Activated CD4-positive, alpha-beta T cell treated with anti-CD3 and anti-CD28 coated beads, Interleukin-10, Interleukin-2, amounts not matched to agents 100 ng/mL and 50 ng/mL, durations not matched to agents 16 hours and 8 hours (primary cell): ENCODE results near the gene LRP5.
"Not testable (repeated sequence)": the region's sequence is repeated elsewhere in the genome, so short reads cannot be mapped to it uniquely, and the experiment has no call there.

Source experiments
- DNase-seq: peaks from one replicate; pipeline ENCODE4 v3.0.0-alpha.2; 2020

The LRP5 gene

DNA sequence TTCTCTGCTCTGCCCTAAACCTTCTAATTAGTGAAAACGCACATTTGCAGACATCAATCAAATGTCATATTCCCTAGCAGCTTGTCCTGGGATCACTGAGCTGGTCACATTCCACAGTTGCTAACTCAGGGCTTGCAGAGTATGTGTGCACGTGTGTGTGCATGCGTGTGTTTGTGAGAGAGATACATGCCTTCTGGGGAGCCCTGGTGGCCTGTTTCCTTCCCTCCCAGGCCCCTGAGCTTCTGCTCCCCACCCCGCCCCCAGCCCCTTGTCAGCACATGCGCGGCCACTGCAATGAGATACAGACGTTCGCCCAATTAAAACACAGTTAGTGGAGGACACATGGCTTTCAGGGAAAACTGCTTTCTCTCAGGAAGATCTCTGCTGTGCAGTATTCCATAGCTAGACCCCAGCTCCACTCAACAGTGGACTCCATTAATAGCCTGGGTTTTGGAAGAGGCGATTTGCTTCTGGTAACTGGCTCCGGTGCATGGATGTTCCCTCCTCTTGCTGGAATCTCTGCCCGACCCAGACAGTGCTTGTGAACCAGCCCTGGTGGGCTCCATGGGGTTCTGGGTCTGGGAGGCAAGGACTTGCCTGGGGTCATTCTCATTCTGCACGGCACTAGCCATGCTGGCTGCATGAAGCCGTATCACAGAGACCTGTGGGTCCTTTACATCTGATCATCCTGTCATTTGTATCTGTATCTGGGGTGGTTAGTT lies 17.7 kb downstream of the LRP5 start:
- DNase-seq: no peak

DNA sequence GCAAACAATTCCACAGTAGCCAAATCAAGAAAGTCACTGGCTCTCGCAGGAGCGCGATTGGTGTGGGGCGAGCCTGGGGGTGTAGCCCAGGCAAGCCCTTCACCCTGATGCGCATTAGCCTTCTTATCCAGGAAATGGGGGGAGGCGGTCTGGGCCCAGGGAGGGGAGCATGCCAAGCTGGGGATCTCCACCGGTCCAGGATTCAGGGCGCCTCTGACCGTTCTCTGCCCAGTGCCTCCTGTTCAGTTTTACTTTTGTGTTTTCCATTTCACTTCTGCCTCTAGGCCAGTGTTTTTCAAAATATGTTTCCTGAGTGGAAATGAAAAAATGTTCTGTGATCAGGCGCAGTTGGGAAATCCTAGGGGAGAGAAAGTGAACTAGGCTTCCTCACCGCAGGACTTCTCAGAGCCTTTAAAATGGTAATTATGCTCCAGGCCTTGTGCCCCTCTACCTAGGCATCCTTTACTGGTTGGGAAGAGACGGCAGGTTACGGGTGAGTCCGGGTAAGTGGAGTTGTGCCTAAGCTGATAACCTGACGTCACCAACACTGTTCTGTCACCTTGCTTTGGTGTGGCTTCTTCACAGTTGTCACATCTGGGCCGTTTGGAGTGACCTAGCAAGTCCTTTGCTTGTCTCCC lies 18.4 kb downstream of the LRP5 start:
- DNase-seq: no peak

DNA sequence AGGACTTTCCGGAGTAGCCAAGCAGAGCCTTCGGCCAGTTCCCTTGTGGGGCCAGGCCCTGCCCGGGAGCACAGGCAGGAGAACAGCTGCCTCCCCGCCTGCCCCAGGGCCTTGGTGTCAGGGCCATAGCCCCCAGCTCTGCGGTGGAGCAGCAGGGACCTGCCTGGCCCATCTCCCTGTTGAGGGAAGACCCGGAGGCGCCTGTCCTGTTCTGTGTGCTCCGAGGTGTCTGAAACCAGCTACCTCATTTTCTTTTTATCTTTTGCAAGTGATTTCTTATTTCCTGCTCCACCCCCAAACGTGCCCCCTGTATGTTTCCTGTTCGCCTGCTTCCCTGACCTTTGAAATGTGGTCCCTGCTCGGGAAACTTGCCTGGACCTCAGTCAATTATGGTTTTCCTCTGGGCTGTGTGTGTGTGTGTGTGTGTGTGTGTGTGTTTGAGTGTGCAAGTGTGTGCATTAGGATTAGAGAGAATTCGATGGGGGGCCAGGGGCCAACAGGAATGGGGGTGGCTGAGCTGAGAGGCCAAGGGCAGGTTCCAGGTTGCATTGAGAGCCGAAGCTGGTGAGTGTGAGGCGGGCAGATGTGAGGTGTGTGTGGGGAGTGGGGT lies 19.1 kb downstream of the LRP5 start:
- no peak for DNase-seq

DNA sequence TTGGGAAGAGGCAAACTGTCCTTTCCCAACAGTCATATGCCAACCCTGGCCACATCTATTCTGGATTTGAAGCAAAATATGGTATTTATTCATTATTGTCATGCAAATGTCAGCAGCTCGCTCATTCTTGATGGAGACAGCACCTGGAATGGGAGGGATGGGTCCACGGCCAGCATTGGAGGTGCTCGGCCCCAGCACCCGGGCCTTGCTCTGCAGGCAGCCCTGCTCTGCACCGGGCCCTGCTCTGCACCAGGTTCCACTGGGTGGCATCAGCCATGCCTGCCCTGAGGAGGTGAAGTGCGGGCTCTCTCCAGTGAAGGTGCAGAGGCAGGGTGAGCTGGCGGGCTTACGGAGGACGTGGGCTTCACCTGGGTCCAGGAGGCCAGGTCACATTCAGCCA lies 19.8 kb downstream of the LRP5 start:
- no peak for DNase-seq

DNA sequence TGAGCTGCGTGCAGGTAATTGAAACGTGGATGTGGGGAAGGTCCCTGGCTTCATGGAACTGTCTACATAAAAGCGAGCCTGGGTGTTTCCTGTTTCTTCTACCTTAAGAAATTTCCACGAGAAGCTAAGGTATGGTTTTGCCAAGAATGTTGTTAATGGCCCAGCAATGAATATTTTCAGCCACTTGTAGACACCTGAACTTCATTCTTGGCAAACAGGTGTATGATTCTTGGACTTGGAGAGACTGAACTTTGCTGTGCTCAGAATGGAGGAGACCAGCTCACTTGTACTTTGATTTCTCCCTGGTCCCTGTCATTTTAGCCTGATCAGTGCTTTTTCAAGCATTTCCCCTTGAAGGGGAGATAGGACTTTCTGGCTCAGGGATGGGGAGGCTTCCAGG lies 20.8 kb downstream of the LRP5 start:
- DNase-seq: no peak

DNA sequence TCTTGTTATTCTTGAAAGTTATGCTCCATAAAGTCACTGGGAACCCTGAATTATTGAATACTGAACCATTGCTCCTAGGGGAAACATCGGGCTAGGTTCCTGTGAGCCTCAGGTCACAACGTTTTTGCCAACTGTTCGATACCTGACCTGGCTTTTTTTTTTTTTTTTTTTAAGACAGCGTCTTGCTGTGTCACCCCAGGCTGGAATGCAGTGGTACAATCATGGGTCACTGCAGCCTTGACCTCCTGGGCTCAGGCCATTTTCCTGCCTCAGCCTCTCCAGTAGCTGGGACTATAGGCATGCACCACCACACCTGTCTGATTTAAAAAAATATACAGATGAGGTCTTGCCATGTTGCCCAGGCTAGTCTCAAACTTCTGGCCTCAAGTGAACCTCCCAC lies 22.5 kb downstream of the LRP5 start:
- DNase-seq: no peak

DNA sequence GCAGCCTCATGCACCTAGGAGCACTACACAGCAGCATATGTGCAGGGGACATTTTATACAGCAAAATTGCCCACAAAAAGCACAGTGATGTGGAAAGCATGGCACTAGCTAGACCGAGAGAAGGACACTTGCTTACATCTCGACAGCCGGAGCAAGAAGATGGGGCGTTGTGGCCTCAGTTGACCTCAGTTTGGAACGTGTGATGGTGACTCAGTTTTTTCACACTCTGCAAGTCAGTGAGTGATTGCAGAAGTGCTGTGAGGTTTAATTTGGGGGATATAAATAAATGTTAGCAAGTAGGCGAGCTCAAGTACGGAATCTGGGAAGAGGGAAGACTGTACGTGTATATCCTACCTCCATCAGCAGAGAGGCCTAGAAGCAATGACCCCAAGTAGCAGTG lies 23.3 kb downstream of the LRP5 start:
- DNase-seq: peak; percentile 26

DNA sequence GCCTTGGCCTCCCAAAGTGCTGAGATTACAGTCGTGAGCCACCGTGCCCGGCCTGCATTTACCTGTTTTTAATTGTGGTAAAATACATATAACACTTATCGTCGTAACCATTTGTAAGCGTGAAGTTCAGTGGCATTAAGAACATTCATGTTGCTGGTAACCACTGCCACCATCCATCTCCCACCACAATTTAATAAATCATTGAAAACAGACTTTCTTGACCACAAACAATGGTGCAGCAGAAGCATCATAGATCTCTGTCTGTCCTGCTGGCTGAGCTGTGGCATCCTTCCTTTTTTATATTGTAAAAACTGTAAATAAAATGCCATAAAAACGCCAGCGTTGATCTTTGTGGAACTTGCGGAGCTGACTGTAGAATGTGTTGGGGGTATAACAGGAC lies 24.3 kb downstream of the LRP5 start:
- no peak for DNase-seq

DNA sequence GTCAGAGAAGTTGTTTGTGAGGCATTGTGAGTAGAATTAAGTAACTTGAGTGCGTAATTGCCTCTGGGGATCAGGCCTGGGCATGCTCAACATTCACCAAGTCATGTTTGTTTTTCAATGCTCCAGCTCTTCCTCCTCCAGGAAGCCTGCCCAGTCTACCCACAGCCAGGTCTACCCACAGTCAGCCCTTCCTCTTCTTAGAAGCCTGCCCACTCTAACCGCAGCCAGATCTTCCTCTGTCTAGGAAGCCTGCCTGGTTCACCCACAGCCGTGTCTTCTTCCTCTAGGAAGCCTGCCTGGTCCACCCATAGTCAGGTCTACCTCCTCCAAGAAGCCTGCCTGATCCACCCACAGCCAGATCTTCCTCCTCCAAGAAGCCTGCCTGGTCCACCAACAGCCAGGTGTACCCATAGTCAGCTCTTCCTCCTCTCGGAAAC lies 25.0 kb downstream of the LRP5 start:
- DNase-seq: peak; percentile 25

DNA sequence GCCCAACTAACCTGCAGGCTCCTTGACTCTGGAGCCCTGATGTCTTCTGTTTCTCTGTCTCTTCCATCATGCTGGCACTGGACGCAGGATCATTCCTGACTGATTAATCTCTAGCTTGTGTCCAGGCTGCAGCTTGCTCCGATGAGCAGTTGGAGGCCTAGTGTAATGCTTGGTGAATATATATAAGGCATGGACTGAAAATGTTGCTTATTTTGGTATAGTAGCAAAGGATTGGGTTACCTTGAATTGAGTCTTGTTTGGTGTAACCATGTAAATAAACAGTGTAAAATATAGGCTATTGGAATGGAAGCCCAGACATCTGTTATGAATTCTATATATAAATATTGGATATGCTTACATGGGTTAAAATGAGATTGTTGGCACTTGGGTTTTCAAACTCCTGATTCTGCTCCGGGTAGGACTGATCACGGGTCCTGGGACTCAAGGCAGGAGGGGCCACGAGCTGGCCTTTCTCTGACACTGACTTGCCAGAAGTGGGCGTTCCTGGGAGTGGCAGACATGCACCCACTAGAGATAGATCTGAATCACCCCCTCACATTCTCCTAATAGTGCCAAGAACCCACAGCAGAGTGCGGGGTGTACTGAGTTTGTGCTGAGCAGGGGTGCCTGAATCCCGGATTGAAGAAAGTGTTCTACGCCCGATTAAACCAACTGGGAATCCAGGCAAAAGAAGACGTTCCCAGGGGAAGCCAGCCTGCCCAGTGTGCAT lies 25.8 kb downstream of the LRP5 start:
- no peak for DNase-seq

DNA sequence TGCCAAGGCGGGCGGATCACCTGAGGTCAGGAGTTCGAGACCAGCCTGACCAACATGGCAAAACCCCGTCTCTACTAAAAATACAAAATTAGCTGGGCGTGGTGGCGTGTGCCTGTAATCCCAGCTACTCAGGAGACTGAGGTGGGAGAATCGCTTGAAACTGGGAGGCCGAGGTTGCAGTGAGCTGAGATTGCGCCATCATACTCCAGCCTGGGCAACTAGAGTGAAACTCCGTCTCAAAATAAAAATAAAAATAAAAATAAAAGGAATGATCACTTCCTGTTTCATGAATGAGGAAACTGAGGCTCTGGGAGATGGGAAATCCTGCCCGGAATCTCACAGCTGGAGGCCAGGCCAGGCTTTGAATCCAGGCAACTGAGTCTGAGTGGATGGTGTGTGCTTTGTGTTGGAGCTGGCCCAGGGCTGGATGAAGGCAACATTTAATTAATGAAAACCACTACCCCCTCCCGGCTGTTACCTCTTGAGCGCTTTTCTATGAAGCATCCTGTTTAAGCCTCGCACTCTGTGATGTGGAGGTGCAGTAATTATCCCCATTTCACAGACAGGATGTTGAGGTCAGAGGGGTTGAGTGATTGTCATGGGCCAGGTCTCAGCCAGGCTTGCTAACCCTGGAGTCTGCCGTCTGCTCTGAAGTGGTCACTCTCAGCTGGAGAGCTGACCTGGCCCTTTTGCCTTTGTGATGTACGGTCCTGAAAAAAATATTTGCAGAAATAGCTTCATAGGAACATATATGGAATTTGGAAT lies 27.8 kb downstream of the LRP5 start:
- DNase-seq: peak; percentile 59

DNA sequence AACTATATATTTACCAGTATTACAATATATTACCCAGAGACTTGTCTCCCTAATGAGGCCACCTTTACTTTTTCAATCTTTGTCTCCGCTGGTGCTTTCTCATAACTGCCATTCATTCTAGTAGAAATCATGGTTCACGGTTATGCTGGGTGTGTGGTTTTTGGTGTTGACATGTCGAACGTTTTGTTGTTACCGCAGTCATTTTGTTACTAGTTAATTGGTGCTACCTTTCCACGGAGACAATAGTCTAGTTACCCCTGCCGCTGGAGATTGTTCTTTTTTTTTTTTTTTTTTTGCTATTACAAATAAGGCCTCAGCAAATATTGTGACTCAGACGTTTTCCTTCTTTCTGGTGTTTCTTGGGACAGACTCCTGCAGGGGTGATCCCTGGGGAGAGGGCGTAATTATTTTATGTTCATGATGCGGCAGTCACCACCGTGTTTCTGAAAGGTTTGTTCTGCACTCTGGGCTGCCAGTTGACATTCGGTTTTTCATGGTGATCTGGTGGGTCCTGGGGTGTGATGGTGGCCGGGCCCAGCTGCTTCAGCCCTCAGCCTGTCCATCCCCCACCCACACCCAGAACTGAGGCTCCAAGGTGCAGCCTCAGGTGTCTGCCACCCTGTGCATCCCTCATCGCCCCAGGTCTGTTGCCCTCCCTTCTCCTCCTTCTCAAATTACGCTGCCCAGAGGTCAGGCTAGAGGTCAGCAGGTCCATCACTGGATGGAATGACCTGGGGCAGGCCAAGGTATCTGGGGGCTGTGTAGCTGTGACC lies 28.6 kb downstream of the LRP5 start:
- peak; percentile 76 for DNase-seq

DNA sequence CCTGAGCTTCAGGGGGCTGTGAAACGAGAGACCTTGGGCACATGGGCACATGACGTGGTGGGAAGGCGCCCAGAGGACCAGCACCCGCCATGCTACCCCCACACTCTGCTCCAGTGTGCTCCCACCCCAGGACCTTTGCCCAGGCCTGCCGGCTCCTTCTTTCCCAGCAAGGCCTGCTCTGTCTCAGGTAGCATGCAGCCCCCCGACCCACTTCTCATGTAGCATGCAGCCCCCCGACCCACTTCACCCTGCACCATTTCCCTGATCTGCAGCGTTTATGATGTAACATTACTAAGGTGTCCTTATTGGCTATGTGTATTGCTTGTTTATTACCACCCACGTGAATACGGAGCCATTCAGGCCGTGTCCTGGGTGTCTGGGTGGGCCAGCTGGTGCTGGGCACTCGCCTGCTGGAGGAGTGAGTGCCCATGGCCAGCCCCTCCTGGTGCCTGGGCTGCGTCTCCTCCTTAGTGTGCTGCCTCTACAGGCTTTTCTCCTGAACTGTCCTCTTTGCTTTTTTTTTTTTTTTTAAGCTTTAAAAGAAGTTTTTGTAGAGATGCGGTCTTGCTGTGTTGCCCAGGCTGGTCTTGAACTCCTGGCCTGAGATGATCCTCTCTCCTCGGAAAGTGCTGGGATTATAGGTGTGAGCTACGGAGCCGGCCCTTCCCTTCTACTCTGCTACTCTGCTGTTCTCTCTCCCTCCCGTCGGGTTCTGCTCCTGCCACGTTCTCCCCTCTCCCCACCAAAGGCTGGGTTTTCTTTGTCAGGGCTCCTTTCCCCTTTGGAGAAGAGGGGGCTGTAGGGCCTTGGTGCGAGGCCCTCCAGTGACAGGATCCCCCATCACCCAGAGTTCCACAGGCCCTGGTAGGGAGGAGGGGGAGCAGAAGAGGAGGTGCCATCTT lies 29.4 kb downstream of the LRP5 start:
- DNase-seq: no peak

DNA sequence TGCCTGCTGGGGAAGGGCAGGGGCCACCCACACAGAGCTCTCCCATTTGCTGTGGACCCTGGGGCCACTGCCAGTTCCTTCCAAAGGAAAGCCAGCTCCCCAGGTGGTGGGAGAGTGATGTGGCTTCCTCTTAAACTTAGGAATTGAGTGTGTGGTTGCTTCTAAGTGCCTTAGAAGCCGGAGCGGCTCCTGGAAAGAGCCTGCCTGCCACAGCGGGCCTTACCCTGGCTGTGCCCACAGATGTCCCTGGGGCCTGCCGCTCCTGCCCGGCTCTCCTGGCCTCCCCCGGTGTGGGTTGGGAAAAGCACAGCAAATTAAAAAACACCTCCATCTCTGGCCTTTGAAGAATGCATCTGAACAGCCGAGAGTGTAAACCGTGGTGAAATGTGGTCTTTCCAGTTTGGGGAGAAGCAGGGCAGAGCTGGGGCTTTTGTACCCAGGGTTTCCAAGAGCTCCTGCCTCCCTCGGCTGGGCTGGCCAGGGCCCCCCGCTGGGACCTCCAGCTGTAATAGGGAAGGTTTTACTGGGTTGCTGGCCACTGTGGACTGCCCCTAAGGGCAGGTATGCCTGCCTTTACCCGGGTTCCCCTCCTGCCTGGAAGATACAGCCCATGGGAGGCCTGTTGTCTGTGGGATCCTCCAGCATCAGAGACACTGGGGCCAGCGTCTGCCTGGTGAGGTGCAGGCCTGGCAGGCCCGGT lies 30.2 kb downstream of the LRP5 start:
- no peak for DNase-seq

DNA sequence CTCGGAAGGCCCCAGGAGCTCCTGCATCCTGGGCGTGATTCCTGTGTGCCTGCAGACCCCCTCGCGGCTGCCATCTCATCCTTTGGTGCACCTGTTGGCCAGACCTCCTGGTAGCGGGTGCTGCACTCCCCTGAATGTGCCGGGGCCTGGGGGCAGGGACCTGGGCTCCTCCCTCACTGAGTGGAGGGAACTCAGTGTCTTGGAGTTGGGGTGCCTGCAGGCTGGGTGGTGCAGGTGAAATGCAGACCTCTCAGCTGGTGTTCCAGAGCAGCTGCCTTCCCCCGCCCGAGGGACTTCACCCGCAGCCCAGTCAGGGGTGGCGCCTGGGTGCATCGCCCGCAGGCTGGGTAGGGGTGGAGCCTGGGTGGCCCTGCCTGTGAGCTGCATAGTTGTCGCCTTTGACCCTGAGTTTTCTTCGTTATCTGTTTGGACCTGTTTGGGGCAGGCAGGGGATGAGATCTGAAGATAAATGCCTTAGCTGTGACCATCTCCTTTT lies 31.4 kb downstream of the LRP5 start:
- no peak for DNase-seq

DNA sequence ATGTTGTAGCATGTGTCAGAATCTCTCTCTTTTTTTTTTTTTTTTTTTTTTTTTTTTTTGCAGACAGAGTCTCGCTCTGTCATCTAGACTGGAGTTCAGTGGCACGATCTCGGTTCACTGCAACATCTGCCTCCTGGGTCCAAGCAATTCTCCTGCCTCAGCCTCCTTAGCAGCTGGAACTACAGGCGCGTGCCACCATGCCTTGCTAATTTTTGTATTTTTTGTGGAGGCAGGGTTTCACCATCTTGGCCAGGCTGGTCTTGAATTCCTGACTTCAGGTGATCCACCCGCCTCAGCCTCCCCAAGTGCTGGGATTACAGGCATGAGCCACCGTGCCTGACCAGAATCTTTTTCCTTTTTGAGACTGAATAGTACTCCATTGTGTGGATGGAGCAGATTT lies 32.4 kb downstream of the LRP5 start:
- DNase-seq: not testable (repeated sequence)

DNA sequence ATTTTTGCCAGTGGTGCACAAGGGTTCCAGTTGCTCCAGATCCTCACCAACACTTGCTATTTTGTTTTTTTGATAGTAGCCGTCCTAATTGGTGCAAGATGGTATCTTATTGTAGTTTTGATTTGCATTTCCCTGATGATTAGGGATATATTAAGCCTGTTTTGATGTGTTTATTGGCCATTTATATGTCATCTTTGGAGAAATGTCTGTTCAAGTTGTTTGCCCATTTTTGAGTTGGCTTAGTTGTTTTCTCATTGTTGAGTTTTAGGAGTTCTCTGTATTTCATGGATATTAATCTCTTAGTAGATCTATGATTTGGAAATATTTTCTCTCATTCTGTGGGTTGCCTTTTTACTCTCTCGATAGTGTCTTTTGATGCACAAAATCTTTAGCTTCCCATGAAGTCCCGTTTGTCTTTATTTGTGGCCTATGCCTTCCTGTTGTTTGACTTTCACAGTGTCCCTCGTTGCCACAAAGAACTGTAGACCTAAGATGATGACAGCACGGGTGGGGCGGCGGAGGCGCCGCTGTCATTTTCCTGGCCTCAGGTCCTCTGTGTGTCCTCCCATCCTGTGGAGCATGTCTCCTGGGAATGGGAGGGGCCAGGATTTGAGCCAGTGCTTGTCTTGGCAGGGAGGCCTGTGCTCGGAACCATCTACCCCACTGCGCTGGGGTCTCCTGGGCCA lies 33.5 kb downstream of the LRP5 start:
- no peak for DNase-seq

DNA sequence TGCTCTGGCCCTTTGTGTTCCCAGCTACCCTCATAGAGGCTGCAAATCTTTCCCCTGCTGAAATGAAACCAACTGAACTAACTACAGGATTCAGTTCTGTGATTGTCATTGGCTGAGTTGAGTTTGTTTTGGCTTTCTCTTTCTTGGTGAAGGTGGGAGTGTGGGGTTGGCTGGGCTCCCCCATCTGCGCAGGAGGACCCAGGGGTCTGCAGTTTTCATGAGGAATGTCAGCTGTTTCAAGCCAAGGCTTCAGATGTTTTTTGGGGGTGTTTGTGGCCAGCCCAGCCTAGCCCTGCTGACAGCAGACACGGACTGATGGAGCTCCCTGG lies 34.0 kb downstream of the LRP5 start:
- DNase-seq: no peak

DNA sequence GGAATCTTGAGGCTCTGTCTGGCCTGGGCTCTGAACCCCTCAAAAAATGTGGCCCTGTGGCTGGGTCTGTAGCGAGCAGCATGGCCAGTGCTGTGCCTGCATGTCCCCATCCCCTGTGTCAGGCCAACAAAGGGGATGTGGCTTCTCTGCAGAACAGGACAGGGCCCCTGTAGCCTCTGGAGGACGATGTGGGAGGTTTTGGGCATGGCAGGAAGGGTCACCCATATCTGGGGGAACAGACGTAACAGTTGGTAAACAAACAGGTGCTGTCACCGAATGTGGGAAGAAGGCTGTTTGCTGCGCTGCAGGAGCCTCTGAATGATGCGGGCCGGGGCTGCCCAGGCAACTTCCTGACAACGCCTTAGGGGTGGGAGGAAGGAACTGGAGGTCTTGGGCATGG lies 35.0 kb downstream of the LRP5 start:
- DNase-seq: no peak

DNA sequence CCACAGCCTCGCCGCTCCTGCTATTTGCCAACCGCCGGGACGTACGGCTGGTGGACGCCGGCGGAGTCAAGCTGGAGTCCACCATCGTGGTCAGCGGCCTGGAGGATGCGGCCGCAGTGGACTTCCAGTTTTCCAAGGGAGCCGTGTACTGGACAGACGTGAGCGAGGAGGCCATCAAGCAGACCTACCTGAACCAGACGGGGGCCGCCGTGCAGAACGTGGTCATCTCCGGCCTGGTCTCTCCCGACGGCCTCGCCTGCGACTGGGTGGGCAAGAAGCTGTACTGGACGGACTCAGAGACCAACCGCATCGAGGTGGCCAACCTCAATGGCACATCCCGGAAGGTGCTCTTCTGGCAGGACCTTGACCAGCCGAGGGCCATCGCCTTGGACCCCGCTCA lies 35.5 kb downstream of the LRP5 start:
- no peak for DNase-seq
